ENCODE results near the gene ORM1. TPM values are rescaled to one million over a fixed set of nuclear protein-coding genes. Genes with fewer than 3 reads are reported as not detected.

The ORM1 gene
- total RNA-seq, 1 donor from 2014 or later = not detected

- Mint-ChIP-seq H3K9me3 (no peaks in the 10 kb centered on the region), H3K27me3 (ENCODE audit: low read depth) (no peaks in the 10 kb centered on the region), H3K4me3 (no peak overlapping the region), H3K36me3 (ENCODE audit: low read depth) (peaks cover 1% of the 10 kb centered on the region), H3K4me1 (peaks cover 13% of the 10 kb centered on the region), H3K27ac (ENCODE audit: unreplicated experiment) (no peak overlapping the region)
- no peak for TF ChIP-seq CTCF (conservative IDR thresholded peaks at IDR 0.05)
- DNase-seq (ENCODE audit: low read depth, low spot score) = no peak
Measured at GRCh38 chr9:114344188-114344566, 21.3 kb downstream of the ORM1 start.

- TF ChIP-seq CTCF (conservative IDR thresholded peaks at IDR 0.05) = no peak
- peaks cover 4% of the 10 kb centered on the region for H3K36me3 Mint-ChIP-seq (ENCODE audit: low read depth)
- DNase-seq (ENCODE audit: low read depth, low spot score) = no peak
- H3K27me3 Mint-ChIP-seq (ENCODE audit: low read depth) = no peaks in the 10 kb centered on the region
- no peaks in the 10 kb centered on the region for H3K9me3 Mint-ChIP-seq
- H3K27ac Mint-ChIP-seq (ENCODE audit: unreplicated experiment) = no peak overlapping the region
- H3K4me1 Mint-ChIP-seq = peaks cover 18% of the 10 kb centered on the region
- no peak overlapping the region for H3K4me3 Mint-ChIP-seq
Measured at GRCh38 chr9:114344692-114345091, 21.8 kb downstream of the ORM1 start.

- Mint-ChIP-seq H3K36me3 (ENCODE audit: low read depth) (peaks cover 4% of the 10 kb centered on the region), H3K27ac (ENCODE audit: unreplicated experiment) (no peak overlapping the region), H3K4me3 (no peak overlapping the region), H3K4me1 (peaks cover 20% of the 10 kb centered on the region), H3K27me3 (ENCODE audit: low read depth) (no peaks in the 10 kb centered on the region), H3K9me3 (no peaks in the 10 kb centered on the region)
- DNase-seq (ENCODE audit: low read depth, low spot score) = no peak
- no peak for TF ChIP-seq CTCF (conservative IDR thresholded peaks at IDR 0.05)
Measured at GRCh38 chr9:114345493-114346065, 22.7 kb downstream of the ORM1 start.

GRCh38 chr9:114346146-114346545 lies 23.2 kb downstream of the ORM1 start:
- H3K27me3 Mint-ChIP-seq (ENCODE audit: low read depth) = no peaks in the 10 kb centered on the region
- no peak overlapping the region for H3K4me3 Mint-ChIP-seq
- no peak overlapping the region for H3K27ac Mint-ChIP-seq (ENCODE audit: unreplicated experiment)
- no peak for DNase-seq (ENCODE audit: low read depth, low spot score)
- TF ChIP-seq CTCF (conservative IDR thresholded peaks at IDR 0.05) = no peak
- H3K36me3 Mint-ChIP-seq (ENCODE audit: low read depth) = peaks cover 4% of the 10 kb centered on the region
- peaks cover 20% of the 10 kb centered on the region for H3K4me1 Mint-ChIP-seq
- H3K9me3 Mint-ChIP-seq = no peaks in the 10 kb centered on the region

GRCh38 chr9:114347675-114348074 lies 24.8 kb downstream of the ORM1 start:
- H3K27ac Mint-ChIP-seq (ENCODE audit: unreplicated experiment) = peak overlapping the region; percentile 84
- no peaks in the 10 kb centered on the region for H3K27me3 Mint-ChIP-seq (ENCODE audit: low read depth)
- no peak for DNase-seq (ENCODE audit: low read depth, low spot score)
- H3K9me3 Mint-ChIP-seq = no peaks in the 10 kb centered on the region
- peaks cover 4% of the 10 kb centered on the region for H3K36me3 Mint-ChIP-seq (ENCODE audit: low read depth)
- no peak overlapping the region for H3K4me3 Mint-ChIP-seq
- H3K4me1 Mint-ChIP-seq = peaks cover 20% of the 10 kb centered on the region
- TF ChIP-seq CTCF (conservative IDR thresholded peaks at IDR 0.05) = no peak
